Prostate gland (tissue), 2 donors: ENCODE results near the gene PATZ1. TPM values are rescaled to one million over a fixed set of nuclear protein-coding genes. Genes with fewer than 3 reads are reported as not detected.

Experiments
- DNase-seq: peaks from one replicate; pipeline ENCODE4 v3.0.0-alpha.2; 2019; ENCODE audit warnings: low spot score
- H3K27ac ChIP-seq, 2 donors: fragments of 200-600 bp; sonication (generic); 2 replicates each; pipeline ENCODE4 v1.5.1; 2017 to 2019
- H3K27me3 ChIP-seq: fragments of 200-600 bp; sonication (generic); replicated peaks from 2 replicates; pipeline ENCODE4 v1.5.1; 2019; ENCODE audit not compliant: insufficient read depth
- H3K36me3 ChIP-seq, 2 donors: fragments of 200-600 bp; sonication (generic); 1 replicate in 1 of 2; 2 replicates in 1 of 2; pipeline versions ENCODE4 v1.5.1 to v1.8.1; 2017 to 2019
- H3K4me1 ChIP-seq: fragments of 200-600 bp; sonication (generic); replicated peaks from 2 replicates; pipeline ENCODE4 v1.5.1; 2019
- H3K4me3 ChIP-seq, 2 donors: fragments of 200-600 bp; sonication (generic); 2 replicates each; pipeline ENCODE4 v1.5.1; 2017 to 2019
- H3K9me3 ChIP-seq: fragments of 200-600 bp; sonication (generic); 2 replicates; pipeline ENCODE4 v1.5.1; 2017
- POLR2A ChIP-seq: fragments of 450-650 bp; IDR thresholded peaks from one replicate; pipeline ENCODE4 v1.6.1; 2016; ENCODE audit warnings: antibody characterized with exemption, mild to moderate bottlenecking
- POLR2AphosphoS5 ChIP-seq: sonication (generic); formaldehyde crosslinking; IDR thresholded peaks from one replicate; pipeline ENCODE4 v1.6.1; 2017; ENCODE audit warnings: antibody characterized with exemption
- WGBS: methylation state at CpG from one replicate; pipeline ENCODE4 v1.1.5; 2018; 5-methylcytosine and 5-hydroxymethylcytosine counted together
- intact Hi-C: fragments of 100-400 bp; cut with DNase I; formaldehyde crosslinking; loops from one replicate; pipeline ENCODE4 v1.14.2; 2022
- total RNA-seq, 2 donors: library from RNA; depleted of rRNA; stranded (reverse); fragments of >200 nt; gene quantifications; one replicate each; pipeline ENCODE4 v1.1.0, GENCODE V29; 2016
- TF ChIP-seq, protein P1 (sequence below), 4 experiments: fragments of 200-600 bp in 2 of 4; fragments of 450-650 bp in 2 of 4; sonication (generic) in 2 of 4; IDR thresholded peaks; 1 replicate in 3 of 4; 2 replicates in 1 of 4; pipeline ENCODE4 v1.5.1; 2016 to 2019; ENCODE audit warnings: antibody characterized with exemption in 4 of 4, mild to moderate bottlenecking in 2 of 4, moderate library complexity in 2 of 4

PATZ1 gene
- total RNA-seq, 2 donors from 2014 or later = 38.5 to 58.4 TPM

DNA sequence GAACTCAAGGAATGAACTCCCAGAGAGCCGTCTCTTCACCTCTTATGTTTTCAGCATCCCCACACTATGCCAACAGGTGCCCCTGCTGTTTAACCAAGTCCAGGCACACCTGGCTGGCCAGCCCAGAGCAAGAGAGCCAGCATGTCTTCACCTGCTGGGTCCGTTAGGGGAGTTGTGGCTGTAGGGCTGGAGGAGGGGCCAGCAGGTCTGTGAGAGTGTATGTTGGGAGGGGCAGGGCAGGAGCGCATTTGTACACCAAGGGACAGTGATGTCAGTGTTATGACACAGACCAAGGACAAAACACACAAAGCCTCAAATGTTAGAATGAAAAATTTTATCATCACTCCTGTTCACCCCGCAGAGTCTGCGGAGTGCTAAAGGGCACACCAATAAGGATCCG is 5.8 kb downstream of the PATZ1 start:
- WGBS = 73% methylated on average over 6 of the region's 6 CpGs
- peaks cover 0 to 3% of the 10 kb centered on the region in 2 donors for H3K36me3 ChIP-seq
- no peaks in the 10 kb centered on the region for H3K9me3 ChIP-seq
- no peak for TF ChIP-seq POLR2AphosphoS5
- no peak for TF ChIP-seq POLR2A
- TF ChIP-seq, protein P1, sequence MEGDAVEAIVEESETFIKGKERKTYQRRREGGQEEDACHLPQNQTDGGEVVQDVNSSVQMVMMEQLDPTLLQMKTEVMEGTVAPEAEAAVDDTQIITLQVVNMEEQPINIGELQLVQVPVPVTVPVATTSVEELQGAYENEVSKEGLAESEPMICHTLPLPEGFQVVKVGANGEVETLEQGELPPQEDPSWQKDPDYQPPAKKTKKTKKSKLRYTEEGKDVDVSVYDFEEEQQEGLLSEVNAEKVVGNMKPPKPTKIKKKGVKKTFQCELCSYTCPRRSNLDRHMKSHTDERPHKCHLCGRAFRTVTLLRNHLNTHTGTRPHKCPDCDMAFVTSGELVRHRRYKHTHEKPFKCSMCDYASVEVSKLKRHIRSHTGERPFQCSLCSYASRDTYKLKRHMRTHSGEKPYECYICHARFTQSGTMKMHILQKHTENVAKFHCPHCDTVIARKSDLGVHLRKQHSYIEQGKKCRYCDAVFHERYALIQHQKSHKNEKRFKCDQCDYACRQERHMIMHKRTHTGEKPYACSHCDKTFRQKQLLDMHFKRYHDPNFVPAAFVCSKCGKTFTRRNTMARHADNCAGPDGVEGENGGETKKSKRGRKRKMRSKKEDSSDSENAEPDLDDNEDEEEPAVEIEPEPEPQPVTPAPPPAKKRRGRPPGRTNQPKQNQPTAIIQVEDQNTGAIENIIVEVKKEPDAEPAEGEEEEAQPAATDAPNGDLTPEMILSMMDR (IDR thresholded peaks at IDR 0.05) = no peak
- no peak overlapping the region for H3K4me3 ChIP-seq
- H3K27me3 ChIP-seq = no peaks in the 10 kb centered on the region
- intact Hi-C loops = no loop called here
- no peak overlapping the region for H3K27ac ChIP-seq
- H3K4me1 ChIP-seq = peaks cover 26% of the 10 kb centered on the region
- no peak for DNase-seq

DNA sequence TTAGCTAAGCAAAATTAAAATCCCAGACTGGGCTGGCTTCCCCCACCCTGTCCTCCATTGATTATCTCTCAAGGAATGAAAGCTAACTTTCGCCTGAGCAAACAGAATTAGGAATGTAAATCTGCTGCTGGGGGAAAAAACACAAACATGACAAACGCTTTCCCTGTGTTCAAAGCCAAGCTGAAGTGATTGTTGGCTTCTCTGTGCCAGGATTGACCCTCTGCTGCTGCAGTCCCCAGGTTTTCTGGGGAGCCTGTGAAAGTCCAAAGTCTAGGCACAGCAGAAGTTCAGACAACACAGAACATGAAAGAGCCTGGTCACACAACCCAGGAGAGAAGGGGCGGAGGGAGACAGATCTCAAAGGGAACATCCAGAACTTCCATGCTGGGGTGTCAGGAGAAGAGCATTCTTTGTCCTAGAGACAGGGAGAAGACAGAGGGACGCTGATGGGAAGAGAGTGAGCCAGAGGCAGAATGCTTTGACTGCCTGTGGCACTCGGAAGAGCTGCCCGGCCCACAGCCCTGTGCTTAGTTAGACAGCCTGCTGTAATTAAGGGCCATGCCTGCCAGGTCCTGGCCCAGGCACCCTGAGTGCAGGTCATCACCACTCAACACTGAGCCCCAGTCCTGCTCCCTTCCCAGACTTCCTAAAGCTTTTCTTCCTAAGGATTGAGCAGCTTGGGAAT is 6.9 kb downstream of the PATZ1 start:
- Histone ChIP-seq H3K9me3 (no peaks in the 10 kb centered on the region), H3K27me3 (no peaks in the 10 kb centered on the region), H3K4me1 (peaks cover 18% of the 10 kb centered on the region), H3K27ac (no peak overlapping the region), H3K4me3 (no peak overlapping the region), H3K36me3 (peaks cover 0 to 3% of the 10 kb centered on the region in 2 donors)
- WGBS = 46% methylated on average over 6 of the region's 6 CpGs
- TF ChIP-seq POLR2A (no peak), POLR2AphosphoS5 (no peak)
- TF ChIP-seq, protein P1 (IDR thresholded peaks at IDR 0.05) = no peak
- intact Hi-C loops = no loop called here
- no peak for DNase-seq

DNA sequence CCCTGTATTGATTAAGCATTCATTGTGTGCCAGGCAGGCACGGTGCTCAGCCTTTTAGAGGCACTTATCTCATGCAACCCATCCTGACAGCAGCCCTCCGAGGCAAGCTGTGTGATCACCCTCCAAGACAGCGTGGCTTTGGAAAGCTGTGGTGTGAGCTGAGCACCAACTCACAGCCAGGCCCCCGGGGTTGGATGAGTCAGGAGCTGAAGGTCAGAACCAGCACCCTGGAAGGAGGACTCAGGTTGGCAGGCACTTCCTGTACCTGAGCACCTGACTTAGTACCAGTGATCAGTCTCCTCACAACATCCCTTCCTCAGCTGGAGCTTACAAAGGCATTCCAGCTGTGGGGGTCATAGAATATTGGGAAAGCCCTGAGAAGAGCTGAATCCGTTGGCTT is 9.0 kb downstream of the PATZ1 start:
- Histone ChIP-seq H3K27ac (no peak overlapping the region), H3K27me3 (no peaks in the 10 kb centered on the region), H3K4me1 (peaks cover under 1% of the 10 kb centered on the region), H3K9me3 (no peaks in the 10 kb centered on the region), H3K4me3 (no peak overlapping the region), H3K36me3 (peaks cover 0 to 3% of the 10 kb centered on the region in 2 donors)
- WGBS = 85% methylated on average over 5 of the region's 5 CpGs
- intact Hi-C loops = no loop called here
- no peak for DNase-seq
- TF ChIP-seq POLR2A (no peak), POLR2AphosphoS5 (no peak)
- TF ChIP-seq, protein P1 (IDR thresholded peaks at IDR 0.05) = no peak

DNA sequence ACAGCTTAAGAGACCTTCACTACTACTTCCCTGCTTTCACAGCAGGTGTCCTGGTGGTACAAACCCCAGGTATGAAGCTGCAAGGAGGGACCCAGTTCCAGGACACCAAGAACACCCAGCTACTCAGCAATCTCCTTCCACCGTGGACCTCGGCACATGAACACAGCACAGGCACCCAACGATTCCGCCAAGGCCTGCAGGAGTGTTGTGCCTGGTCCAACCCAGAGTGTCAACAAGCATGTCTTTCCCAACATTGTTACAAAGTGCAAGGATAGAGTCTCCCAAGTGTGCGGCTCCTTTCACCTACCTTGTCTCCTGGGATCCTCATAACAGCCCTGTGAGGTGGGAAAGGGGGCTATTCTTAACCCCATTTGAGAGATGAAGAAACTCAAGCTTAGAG is 11.8 kb downstream of the PATZ1 start:
- Histone ChIP-seq H3K4me3 (no peak overlapping the region), H3K36me3 (no peaks in the 10 kb centered on the region), H3K9me3 (no peaks in the 10 kb centered on the region), H3K27me3 (no peaks in the 10 kb centered on the region), H3K27ac (peak overlapping the region; percentile 41 to 62), H3K4me1 (no peaks in the 10 kb centered on the region)
- no peak for DNase-seq
- WGBS = 70% methylated on average over 5 of the region's 5 CpGs
- intact Hi-C loops = no loop called here
- TF ChIP-seq, protein P1 (IDR thresholded peaks at IDR 0.05) = no peak
- no peak for TF ChIP-seq POLR2A
- TF ChIP-seq POLR2AphosphoS5 = no peak

DNA sequence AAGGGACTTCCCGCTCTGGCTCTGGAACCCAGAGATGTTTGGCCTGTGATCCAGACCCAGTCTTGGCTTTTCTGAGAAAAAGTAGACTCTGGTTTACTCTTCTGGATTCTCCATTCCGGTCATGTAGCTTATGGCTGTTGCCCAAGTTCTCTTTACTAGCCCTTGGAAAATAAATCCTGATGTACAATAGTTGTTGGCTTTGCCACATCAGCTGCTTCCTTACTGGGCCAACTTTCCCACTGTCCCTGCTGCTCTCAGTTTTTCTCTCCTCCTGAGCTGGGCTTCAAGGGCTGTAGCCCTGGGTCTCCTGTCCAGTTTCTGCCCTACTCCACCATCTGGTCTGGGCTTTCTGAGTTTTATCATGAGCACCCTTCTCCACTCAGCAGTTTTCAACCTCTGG is 12.5 kb downstream of the PATZ1 start:
- intact Hi-C loops = no loop called here
- Histone ChIP-seq H3K9me3 (no peaks in the 10 kb centered on the region), H3K4me1 (no peaks in the 10 kb centered on the region), H3K27ac (peak overlapping the region; percentile 41 to 62), H3K4me3 (no peak overlapping the region), H3K36me3 (no peaks in the 10 kb centered on the region), H3K27me3 (no peaks in the 10 kb centered on the region)
- WGBS = 35% methylated on average over 2 of the region's 2 CpGs
- peak; percentile 76 for TF ChIP-seq POLR2AphosphoS5
- TF ChIP-seq, protein P1 (IDR thresholded peaks at IDR 0.05) = no peak
- peak; percentile 55 for DNase-seq
